Measurements from ENCODE around the gene RSPO4. TPM values are rescaled to one million over a fixed set of nuclear protein-coding genes. Genes with fewer than 3 reads are reported as not detected.

The RSPO4 gene
- polyA plus RNA-seq, 2 of the 4 experiments (the other 2 are of a cell fraction) = not detected

- Histone ChIP-seq H3K4me3 (no peak overlapping the region), H3K9me3 (no peaks in the 10 kb centered on the region), H3K4me2 (no peak overlapping the region), H3K4me1 (no peaks in the 10 kb centered on the region), H3K27ac (no peak overlapping the region)
- ChIA-PET POLR2A (no interaction called here), CTCF (interaction anchor here (1.4 to 8.6 kb wide), 2 partner anchors 12 to 126 kb away, joined by 5 to 90 read pairs; no protein-coding TSS in a partner anchor)
- FAIRE-seq (no peak), DNase-seq (ENCODE audit: low read depth in 1 of 2, low spot score in 1 of 2) (no peak), ATAC-seq (no peak)
- TF ChIP-seq FOSL2 (IDR thresholded peaks at IDR 0.05) = no peak
- no peak for TF ChIP-seq FOSL2 (CRISPR knock-in tag; IDR thresholded peaks at IDR 0.05)
- TF ChIP-seq RAD21 (conservative IDR thresholded peaks at IDR 0.05 in 1 of 2, IDR thresholded peaks at IDR 0.05 in 1 of 2) = no peak
- no peak for TF ChIP-seq ATOH8 (CRISPR knock-in tag; IDR thresholded peaks at IDR 0.05; ENCODE audit: low read depth)
- no peak for TF ChIP-seq JUNB (IDR thresholded peaks at IDR 0.05)
- TF ChIP-seq ESRRA (IDR thresholded peaks at IDR 0.05; ENCODE audit: borderline replicate concordance, low read length) = no peak
- no peak for TF ChIP-seq NFE2L2 (conservative IDR thresholded peaks at IDR 0.05; ENCODE audit: low read length)
- no peak for TF ChIP-seq CTCF (IDR thresholded peaks at IDR 0.05)
- TF ChIP-seq TP53 (CRISPR knock-in tag; IDR thresholded peaks at IDR 0.05) = no peak
- TF ChIP-seq EP300 (IDR thresholded peaks at IDR 0.05) = no peak
- TF ChIP-seq RCOR1 (IDR thresholded peaks at IDR 0.05; ENCODE audit: low read depth, low read length) = no peak
- no peak for TF ChIP-seq E2F6 (IDR thresholded peaks at IDR 0.05; ENCODE audit: borderline replicate concordance, low read depth)
- no peak for TF ChIP-seq POLR2A (IDR thresholded peaks at IDR 0.05; ENCODE audit: low read length)
- no peak for TF ChIP-seq BCL3 (IDR thresholded peaks at IDR 0.05)
- no peak for TF ChIP-seq EHMT2 (IDR thresholded peaks at IDR 0.05; ENCODE audit: low read depth)
- TF ChIP-seq RFX5 (IDR thresholded peaks at IDR 0.05) = no peak
- 35% methylated on average over 9 of the region's 9 CpGs for WGBS (ENCODE audit: missing lambda C conversion rate)
Observed at GRCh38 chr20:944148-944547, 58.0 kb downstream of the RSPO4 start.

GRCh38 chr20:942611-943010 lies 59.5 kb downstream of the RSPO4 start:
- Histone ChIP-seq H3K9me3 (no peaks in the 10 kb centered on the region), H3K4me1 (no peaks in the 10 kb centered on the region), H3K4me2 (no peak overlapping the region), H3K27ac (no peak overlapping the region), H3K4me3 (no peak overlapping the region)
- POLR2A ChIA-PET = no interaction called here
- ATAC-seq = no peak
- DNase-seq (ENCODE audit: low read depth in 1 of 2, low spot score in 1 of 2) = no peak
- CTCF ChIA-PET = interaction anchor here (1.3 to 8.6 kb wide), 4 partner anchors 10 to 127 kb away, joined by 3 to 90 read pairs (median 11); no protein-coding TSS in a partner anchor
- TF ChIP-seq TFCP2L1 (CRISPR knock-in tag; IDR thresholded peaks at IDR 0.05) (no peak), ESRRA (IDR thresholded peaks at IDR 0.05; ENCODE audit: borderline replicate concordance, low read length) (no peak), ZSCAN20 (CRISPR knock-in tag; IDR thresholded peaks at IDR 0.05) (no peak), FOXS1 (CRISPR knock-in tag; IDR thresholded peaks at IDR 0.05) (no peak), KDM1A (IDR thresholded peaks at IDR 0.05; ENCODE audit: low read depth) (no peak), ZNF302 (CRISPR knock-in tag; IDR thresholded peaks at IDR 0.05) (no peak), MYC (IDR thresholded peaks at IDR 0.05; ENCODE audit: borderline replicate concordance, low read length) (no peak), MAFK (IDR thresholded peaks at IDR 0.05; ENCODE audit: partially characterized antibody) (no peak), CEBPB (IDR thresholded peaks at IDR 0.05) (no peak), PBX3 (IDR thresholded peaks at IDR 0.05) (no peak), E2F6 (IDR thresholded peaks at IDR 0.05; ENCODE audit: borderline replicate concordance, low read depth) (no peak)
- FAIRE-seq = no peak
- WGBS (ENCODE audit: missing lambda C conversion rate) = 42% methylated on average over 7 of the region's 7 CpGs

Data from A549 (cell line).